Neural cell (in vitro differentiated cells): Measurements from ENCODE around the gene USP30. TPM values are rescaled to one million over a fixed set of nuclear protein-coding genes. Genes with fewer than 3 reads are reported as not detected.

Experiments
- H2AFZ ChIP-seq: fragments of 200-600, 300-800 bp; sonication (generic), shearing (Covaris generic); 2 replicates; pipeline ENCODE4 v1.6.0; 2014; ENCODE audit warnings: low read depth, mild to moderate bottlenecking, antibody characterized with exemption, low read length, moderate library complexity
- H3F3A ChIP-seq: fragments of 200-600 bp; shearing (Covaris generic); 2 replicates; pipeline ENCODE4 v1.6.1; 2016; ENCODE audit warnings: mild to moderate bottlenecking, moderate library complexity, mixed read lengths, antibody characterized with exemption, low read length; ENCODE audit not compliant: insufficient read depth, poor library complexity, severe bottlenecking
- H3K27ac ChIP-seq: fragments of 200-600, 300-800 bp; sonication (generic), shearing (Covaris generic); 2 replicates; pipeline ENCODE4 v1.5.1; 2014; ENCODE audit warnings: mild to moderate bottlenecking, low read length, moderate library complexity
- H3K27me3 ChIP-seq: fragments of 300-800, 200-600 bp; sonication (generic), shearing (Covaris generic); 2 replicates; pipeline ENCODE4 v1.6.0; 2014; ENCODE audit warnings: mild to moderate bottlenecking, low read depth, low read length, moderate library complexity; ENCODE audit not compliant: insufficient read depth
- H3K36me3 ChIP-seq: fragments of 300-800, 200-600 bp; sonication (generic), shearing (Covaris generic); 2 replicates; pipeline ENCODE4 v1.5.1; 2014; ENCODE audit warnings: mild to moderate bottlenecking, antibody characterized with exemption, low read length, moderate library complexity; ENCODE audit not compliant: insufficient read depth
- H3K4me2 ChIP-seq: fragments of 300-800, 200-600 bp; sonication (generic), shearing (Covaris generic); 2 replicates; pipeline ENCODE4 v1.6.0; 2014; ENCODE audit warnings: mild to moderate bottlenecking, low read length
- H3K4me3 ChIP-seq: fragments of 300-800, 200-600 bp; sonication (generic), shearing (Covaris generic); 2 replicates; pipeline ENCODE4 v1.5.1; 2014; ENCODE audit warnings: mild to moderate bottlenecking, low read length, moderate library complexity
- H3K79me2 ChIP-seq: fragments of 200-600 bp; shearing (Covaris generic); replicated peaks from 2 replicates; pipeline ENCODE4 v1.6.0; 2014; ENCODE audit warnings: mild to moderate bottlenecking, low read length, moderate library complexity; ENCODE audit not compliant: insufficient read depth
- H3K9ac ChIP-seq: fragments of 300-800, 200-600 bp; sonication (generic), shearing (Covaris generic); 2 replicates; pipeline ENCODE4 v1.6.1; 2016; ENCODE audit warnings: mild to moderate bottlenecking, low read length, mixed read lengths
- H3K9me2 ChIP-seq: fragments of 200-600 bp; shearing (Covaris generic); 2 replicates; pipeline ENCODE4 v1.6.1; 2016; ENCODE audit warnings: mild to moderate bottlenecking, low read length, mixed read lengths; ENCODE audit not compliant: insufficient read depth
- H3K9me3 ChIP-seq: fragments of 200-600, 300-800 bp; sonication (generic), shearing (Covaris generic); 2 replicates; pipeline ENCODE4 v1.6.1; 2016; ENCODE audit warnings: mild to moderate bottlenecking, mixed run types, low read length, moderate library complexity, mixed read lengths
- H4K20me1 ChIP-seq: fragments of 200-600 bp; shearing (Covaris generic); 2 replicates; pipeline ENCODE4 v1.6.1; 2016; ENCODE audit warnings: mild to moderate bottlenecking, mixed run types; ENCODE audit not compliant: insufficient read depth
- EP300 ChIP-seq: fragments of 450-650 bp; conservative IDR thresholded peaks from 2 replicates; pipeline ENCODE4 v1.6.1; 2014; ENCODE audit warnings: antibody characterized with exemption, mild to moderate bottlenecking, moderate library complexity; ENCODE audit not compliant: poor library complexity, severe bottlenecking
- EZH2 ChIP-seq: fragments of 200-600, 300-800 bp; shearing (Covaris generic), sonication (generic); IDR thresholded peaks from 2 replicates; pipeline ENCODE4 v1.6.1; 2014; ENCODE audit warnings: antibody characterized with exemption, low read length, borderline replicate concordance, mild to moderate bottlenecking; ENCODE audit not compliant: insufficient read depth, poor library complexity, severe bottlenecking
- MXI1 ChIP-seq: fragments of 450-650 bp; conservative IDR thresholded peaks from 2 replicates; pipeline ENCODE4 v1.6.1; 2014; ENCODE audit warnings: antibody characterized with exemption, mild to moderate bottlenecking; ENCODE audit not compliant: poor library complexity, severe bottlenecking
- POLR2AphosphoS5 ChIP-seq: IDR thresholded peaks from 2 replicates; pipeline ENCODE4 v1.6.1; 2012
- RAD21 ChIP-seq: fragments of 450-650 bp; conservative IDR thresholded peaks from 2 replicates; pipeline ENCODE4 v1.6.1; 2014; ENCODE audit warnings: antibody characterized with exemption, mild to moderate bottlenecking, moderate library complexity
- SMC3 ChIP-seq: fragments of 450-650 bp; conservative IDR thresholded peaks from 2 replicates; pipeline ENCODE4 v1.6.1; 2014; ENCODE audit warnings: antibody characterized with exemption, mild to moderate bottlenecking, moderate library complexity; ENCODE audit not compliant: poor library complexity
- TAF1 ChIP-seq: IDR thresholded peaks from 2 replicates; pipeline ENCODE4 v1.6.1; 2012; ENCODE audit warnings: low read depth
- polyA plus RNA-seq: library from polyadenylated mRNA; depleted of rRNA; stranded (reverse); fragments of >200 nt; gene quantifications from 2 replicates; pipeline ENCODE4 v1.2.3, GENCODE V29; 2014
- TF ChIP-seq, protein P1 (sequence below): IDR thresholded peaks from 2 replicates; pipeline ENCODE4 v1.6.1; 2012; ENCODE audit warnings: borderline replicate concordance
- TF ChIP-seq, protein P2 (sequence below): fragments of 450-650 bp; IDR thresholded peaks from 2 replicates; pipeline ENCODE4 v1.5.1; 2014; ENCODE audit warnings: antibody characterized with exemption, mild to moderate bottlenecking, moderate library complexity; ENCODE audit not compliant: poor library complexity, severe bottlenecking

The USP30 gene
- polyA plus RNA-seq, 1 donor from 2014 or later: 37.2 TPM

DNA sequence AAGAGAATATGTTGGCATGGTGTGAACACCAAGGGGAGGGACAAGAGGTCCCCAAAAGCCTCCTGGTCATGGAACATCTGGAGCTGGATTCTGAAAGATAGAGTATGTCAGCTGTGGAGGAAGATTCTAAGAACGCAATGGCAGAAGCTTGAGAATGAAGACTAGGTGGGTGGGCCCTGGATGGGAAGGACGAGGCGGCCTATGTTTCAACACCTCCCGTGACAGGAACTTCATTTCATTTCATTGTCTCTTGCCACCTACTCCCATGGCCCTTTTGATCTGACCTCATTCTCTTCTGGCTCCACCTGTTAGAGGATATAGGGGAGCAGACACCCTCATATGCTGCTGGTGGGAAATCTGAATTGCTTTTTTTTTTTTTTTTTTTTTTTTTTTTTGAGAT is 48.4 kb downstream of the USP30 start:
- Histone ChIP-seq H3F3A (no peaks in the 10 kb centered on the region), H3K79me2 (peaks cover 25% of the 10 kb centered on the region), H3K4me3 (no peak overlapping the region), H2AFZ (no peak overlapping the region), H3K36me3 (no peaks in the 10 kb centered on the region), H3K4me2 (no peak overlapping the region), H4K20me1 (no peaks in the 10 kb centered on the region), H3K27ac (no peak overlapping the region), H3K27me3 (no peaks in the 10 kb centered on the region), H3K9me2 (no peaks in the 10 kb centered on the region), H3K9ac (no peak overlapping the region), H3K9me3 (no peaks in the 10 kb centered on the region)
- no peak for TF ChIP-seq EP300
- TF ChIP-seq MXI1: no peak
- no peak for TF ChIP-seq EZH2
- TF ChIP-seq SMC3: no peak
- TF ChIP-seq RAD21: no peak
- no peak for TF ChIP-seq TAF1
- TF ChIP-seq, protein P1, sequence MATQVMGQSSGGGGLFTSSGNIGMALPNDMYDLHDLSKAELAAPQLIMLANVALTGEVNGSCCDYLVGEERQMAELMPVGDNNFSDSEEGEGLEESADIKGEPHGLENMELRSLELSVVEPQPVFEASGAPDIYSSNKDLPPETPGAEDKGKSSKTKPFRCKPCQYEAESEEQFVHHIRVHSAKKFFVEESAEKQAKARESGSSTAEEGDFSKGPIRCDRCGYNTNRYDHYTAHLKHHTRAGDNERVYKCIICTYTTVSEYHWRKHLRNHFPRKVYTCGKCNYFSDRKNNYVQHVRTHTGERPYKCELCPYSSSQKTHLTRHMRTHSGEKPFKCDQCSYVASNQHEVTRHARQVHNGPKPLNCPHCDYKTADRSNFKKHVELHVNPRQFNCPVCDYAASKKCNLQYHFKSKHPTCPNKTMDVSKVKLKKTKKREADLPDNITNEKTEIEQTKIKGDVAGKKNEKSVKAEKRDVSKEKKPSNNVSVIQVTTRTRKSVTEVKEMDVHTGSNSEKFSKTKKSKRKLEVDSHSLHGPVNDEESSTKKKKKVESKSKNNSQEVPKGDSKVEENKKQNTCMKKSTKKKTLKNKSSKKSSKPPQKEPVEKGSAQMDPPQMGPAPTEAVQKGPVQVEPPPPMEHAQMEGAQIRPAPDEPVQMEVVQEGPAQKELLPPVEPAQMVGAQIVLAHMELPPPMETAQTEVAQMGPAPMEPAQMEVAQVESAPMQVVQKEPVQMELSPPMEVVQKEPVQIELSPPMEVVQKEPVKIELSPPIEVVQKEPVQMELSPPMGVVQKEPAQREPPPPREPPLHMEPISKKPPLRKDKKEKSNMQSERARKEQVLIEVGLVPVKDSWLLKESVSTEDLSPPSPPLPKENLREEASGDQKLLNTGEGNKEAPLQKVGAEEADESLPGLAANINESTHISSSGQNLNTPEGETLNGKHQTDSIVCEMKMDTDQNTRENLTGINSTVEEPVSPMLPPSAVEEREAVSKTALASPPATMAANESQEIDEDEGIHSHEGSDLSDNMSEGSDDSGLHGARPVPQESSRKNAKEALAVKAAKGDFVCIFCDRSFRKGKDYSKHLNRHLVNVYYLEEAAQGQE: no peak
- TF ChIP-seq, protein P2, sequence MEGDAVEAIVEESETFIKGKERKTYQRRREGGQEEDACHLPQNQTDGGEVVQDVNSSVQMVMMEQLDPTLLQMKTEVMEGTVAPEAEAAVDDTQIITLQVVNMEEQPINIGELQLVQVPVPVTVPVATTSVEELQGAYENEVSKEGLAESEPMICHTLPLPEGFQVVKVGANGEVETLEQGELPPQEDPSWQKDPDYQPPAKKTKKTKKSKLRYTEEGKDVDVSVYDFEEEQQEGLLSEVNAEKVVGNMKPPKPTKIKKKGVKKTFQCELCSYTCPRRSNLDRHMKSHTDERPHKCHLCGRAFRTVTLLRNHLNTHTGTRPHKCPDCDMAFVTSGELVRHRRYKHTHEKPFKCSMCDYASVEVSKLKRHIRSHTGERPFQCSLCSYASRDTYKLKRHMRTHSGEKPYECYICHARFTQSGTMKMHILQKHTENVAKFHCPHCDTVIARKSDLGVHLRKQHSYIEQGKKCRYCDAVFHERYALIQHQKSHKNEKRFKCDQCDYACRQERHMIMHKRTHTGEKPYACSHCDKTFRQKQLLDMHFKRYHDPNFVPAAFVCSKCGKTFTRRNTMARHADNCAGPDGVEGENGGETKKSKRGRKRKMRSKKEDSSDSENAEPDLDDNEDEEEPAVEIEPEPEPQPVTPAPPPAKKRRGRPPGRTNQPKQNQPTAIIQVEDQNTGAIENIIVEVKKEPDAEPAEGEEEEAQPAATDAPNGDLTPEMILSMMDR: no peak
- no peak for TF ChIP-seq POLR2AphosphoS5

DNA sequence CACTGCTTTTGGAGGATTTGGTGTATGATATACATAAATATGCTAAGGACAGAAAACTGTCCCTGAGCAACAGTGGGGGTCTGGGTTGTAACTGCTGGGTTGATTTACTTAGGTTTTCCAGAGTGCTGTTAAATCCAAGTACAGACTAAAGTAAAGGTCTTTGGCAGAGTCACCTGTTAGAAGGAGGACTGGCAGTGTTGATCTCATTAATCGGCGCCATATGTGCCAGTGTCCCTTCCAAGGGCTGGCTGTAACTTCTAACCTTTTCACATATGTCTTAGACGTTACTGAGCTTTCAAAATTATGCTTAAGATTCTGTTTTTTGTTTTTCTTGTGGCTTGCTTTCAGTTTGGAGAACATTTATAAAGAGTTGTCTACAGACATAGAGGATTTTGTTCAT is 50.1 kb downstream of the USP30 start:
- Histone ChIP-seq H3K36me3 (no peaks in the 10 kb centered on the region), H3K4me3 (no peak overlapping the region), H3K79me2 (peaks cover 25% of the 10 kb centered on the region), H3K9me3 (no peaks in the 10 kb centered on the region), H3K27ac (no peak overlapping the region), H3K27me3 (no peaks in the 10 kb centered on the region), H2AFZ (no peak overlapping the region), H3K4me2 (no peak overlapping the region), H3K9ac (no peak overlapping the region), H4K20me1 (no peaks in the 10 kb centered on the region), H3K9me2 (no peaks in the 10 kb centered on the region), H3F3A (no peaks in the 10 kb centered on the region)
- TF ChIP-seq RAD21: no peak
- no peak for TF ChIP-seq EZH2
- no peak for TF ChIP-seq EP300
- TF ChIP-seq, protein P1: no peak
- TF ChIP-seq, protein P2: no peak
- TF ChIP-seq SMC3: no peak
- TF ChIP-seq POLR2AphosphoS5: no peak
